Activated CD8-positive, alpha-beta memory T cell treated with anti-CD3 and anti-CD28 coated beads for 4 hours (primary cell): ENCODE measurements around the gene FAM13B.
A peak's percentile ranks its signal among the peaks of the same experiment; 100 is the strongest.

Experiments used
- DNase-seq, 2 donors: peaks; one replicate each; pipeline ENCODE4 v3.0.0-alpha.2; 2020; ENCODE audit warnings: low read depth in 2 of 2

Gene FAM13B

DNA sequence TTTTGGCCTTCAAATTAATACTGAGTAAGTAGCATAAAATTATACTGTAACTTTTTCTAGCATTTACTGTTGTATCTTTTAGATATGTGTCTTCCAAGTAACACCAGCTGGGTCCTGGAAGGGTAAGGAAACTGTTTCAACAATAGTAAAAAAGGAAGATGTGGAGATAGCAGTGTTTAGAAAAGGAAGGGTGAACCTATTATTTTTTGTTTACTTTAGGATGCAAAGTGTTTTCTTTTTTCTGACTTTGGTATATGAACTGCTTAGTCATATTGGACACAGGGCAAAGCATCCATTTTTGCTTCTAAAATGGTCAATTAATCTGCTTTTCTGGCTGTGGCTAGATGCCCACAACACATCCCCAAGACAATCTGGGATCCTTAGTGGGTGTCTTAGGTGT lies 138.3 kb downstream of the FAM13B start:
- DNase-seq: no peak

- no peak for DNase-seq
Observed at GRCh38 chr5:137891849-137892248, 141.0 kb downstream of the FAM13B start.

DNA sequence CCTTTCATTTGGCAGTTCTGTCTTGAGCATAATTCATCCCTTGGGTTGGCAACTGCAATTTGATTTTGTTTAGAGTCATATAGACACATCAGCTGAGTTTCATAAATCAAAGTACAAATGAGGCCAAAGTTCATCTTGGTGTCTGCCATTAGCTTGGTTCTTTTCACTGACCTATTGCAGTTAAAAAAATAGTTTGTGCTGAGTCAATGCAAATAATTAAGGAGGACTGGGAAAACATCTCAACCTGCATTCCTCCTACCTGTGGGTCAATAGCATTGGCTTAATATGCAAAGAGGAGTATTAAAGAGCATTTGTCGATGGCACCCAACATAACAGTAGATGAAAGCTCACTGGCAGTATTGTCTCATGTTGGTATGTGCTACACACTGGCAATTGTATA lies 142.0 kb downstream of the FAM13B start:
- no peak for DNase-seq

DNA sequence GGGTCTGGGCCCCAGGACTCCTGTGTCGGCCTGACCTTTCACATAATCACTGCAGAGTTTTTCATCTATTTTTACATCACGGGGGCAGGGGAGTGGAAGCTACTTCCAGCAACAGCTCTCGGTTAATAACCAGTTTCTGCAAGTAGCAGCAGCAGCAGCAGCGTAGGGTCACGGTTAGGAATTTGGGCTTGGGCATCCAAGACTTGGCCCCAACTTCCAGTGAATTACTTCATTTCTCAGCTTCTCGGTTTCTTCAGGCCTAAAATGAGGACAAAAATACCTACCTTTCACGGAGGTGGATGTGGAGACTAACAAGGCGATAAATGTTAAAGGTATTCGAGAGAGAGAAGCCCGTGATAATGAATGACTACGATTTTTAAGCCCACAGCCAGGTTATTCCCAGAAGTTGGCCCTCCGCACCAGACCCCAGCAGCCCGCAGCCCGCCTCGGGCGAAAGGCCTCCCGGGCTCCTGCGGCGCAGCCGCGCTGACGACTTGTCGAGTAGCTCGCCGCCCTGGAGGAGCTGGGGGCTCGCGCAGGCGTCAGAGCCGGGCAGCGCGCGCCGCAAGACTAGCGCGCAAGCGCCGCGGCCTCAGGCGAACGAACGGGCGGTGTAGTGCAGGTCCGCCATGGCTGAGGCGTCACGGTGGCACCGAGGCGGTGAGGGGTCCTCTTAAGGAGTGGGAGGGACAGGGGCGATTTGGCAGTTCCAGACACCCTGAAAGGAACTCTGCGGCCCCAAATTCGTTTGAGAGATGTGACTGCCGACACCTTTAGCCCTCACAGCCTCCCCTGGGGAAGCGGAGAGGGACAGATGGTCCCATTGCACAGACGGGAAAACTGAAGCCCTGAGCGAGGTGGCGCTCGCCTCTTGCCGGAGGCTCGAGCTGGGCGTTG lies 143.8 kb downstream of the FAM13B start, which contains the start of gene PKD2L2:
Gene PKD2L2 (plus strand): TSS at position 595 of the 897 bp plus-strand sequence. CDS start 35 bp downstream, at position 630.
- DNase-seq: peak; percentile 56 to 70

DNA sequence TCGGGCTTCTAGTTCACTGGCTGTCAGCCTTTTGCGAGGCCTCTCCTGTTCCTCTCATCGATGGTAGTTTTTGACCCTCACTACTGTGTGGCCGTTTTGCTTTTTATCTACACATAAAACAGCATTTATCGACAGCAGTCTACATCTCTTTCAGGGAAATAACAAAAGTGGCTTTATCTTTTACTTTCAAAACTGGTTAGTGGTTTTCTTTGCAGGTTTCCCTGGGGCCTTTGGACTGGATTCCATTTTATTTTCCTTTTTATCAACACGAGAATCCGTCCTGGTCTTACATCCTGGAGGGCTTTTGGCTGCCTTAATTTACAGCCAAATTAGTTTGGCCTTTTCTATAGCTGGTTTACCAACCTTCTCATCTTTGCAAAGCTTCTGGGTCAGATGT lies 144.4 kb downstream of the FAM13B start:
- DNase-seq: no peak
